GM18861 (cell line): ENCODE measurements around the gene AK1.
"Not testable (repeated sequence)": the region's sequence is repeated elsewhere in the genome, so short reads cannot be mapped to it uniquely, and the experiment has no call there.

Source experiments
- ATAC-seq: cut with Tn5 transposase; IDR thresholded peaks from one replicate; pipeline ENCODE4 v1.9.1; 2021; ENCODE audit not compliant: unreplicated experiment

Gene AK1

DNA sequence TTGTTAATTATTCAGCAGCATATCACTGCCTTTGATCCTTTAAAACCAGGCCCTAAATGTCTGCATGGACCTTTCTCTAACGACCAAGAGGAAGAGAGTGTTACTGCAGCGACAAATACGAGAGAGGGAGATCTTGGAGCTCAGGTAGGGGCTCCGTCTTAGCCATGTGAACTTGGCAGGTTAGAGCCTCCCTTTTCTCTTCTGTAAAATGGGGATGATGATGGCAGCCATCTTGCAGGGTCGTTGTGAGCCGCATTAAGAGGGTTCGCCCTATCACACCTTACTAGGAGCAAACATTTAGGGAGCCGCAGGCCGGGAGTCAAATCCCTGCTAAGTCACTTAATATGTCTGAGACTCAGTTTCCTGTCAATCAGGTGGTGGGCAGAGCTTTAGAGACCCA, 24.6 kb downstream of the AK1 start:
- no peak for ATAC-seq

DNA sequence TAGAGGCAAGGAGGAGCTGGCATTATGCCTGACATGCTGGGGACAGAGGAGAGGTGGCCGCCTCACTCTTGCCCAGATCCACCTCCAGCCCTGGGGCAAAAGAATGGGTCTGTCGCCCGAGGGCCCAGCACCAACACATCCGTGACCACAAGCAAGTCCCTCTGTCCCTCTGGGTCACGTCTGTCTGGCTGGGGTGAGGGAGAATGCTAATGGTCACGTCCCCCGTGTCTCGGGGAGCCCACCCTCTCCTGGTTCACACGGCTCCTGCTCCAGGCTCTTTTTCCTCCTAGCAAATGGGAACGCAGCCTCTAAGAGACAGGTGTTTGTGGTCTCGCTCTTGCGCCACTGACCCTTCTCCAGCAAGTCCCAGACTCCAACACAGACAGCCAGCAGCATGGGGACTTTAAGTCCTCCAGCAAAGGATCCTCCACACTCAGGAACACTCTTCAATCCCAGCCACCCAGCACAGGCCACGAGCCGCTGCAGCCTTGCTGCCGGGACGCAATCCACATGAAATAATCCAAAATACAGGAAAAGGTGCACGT, 27.1 kb downstream of the AK1 start:
- no peak for ATAC-seq

DNA sequence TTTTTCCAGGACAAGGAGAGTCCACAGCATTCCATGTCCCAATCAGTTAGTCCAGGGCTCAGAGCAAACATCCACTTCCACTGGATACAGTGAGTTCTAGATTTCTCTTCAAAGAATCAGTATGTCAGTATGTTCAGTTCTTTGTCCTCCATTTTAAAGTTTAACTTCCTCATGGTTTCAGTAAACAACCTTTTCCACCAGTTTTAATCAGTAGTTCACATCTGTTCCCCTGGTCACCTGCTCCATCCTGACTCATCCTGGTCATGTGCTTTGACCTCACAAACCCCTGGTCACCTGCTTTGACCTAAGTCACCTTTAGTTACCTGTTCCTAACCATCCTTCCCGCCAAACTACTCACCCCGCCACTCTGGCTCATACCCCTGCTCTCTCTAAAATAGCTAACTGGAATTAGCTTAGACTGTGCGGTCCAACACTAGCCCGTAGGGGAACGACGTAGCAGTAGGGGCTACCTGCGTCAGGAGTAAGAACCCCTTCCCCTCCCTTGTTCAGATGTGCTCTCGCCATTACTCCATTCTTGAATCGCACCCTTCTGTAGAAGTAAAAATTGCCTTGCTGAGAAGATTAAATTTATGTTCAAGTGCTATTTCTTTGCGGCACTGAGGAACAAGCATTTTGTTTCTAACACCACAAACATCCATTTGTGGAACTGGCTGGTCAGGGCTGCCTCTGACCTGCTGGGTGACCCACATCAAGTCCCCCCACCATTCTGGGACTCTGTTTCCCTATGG, 28.5 kb downstream of the AK1 start:
- ATAC-seq, result no peak

DNA sequence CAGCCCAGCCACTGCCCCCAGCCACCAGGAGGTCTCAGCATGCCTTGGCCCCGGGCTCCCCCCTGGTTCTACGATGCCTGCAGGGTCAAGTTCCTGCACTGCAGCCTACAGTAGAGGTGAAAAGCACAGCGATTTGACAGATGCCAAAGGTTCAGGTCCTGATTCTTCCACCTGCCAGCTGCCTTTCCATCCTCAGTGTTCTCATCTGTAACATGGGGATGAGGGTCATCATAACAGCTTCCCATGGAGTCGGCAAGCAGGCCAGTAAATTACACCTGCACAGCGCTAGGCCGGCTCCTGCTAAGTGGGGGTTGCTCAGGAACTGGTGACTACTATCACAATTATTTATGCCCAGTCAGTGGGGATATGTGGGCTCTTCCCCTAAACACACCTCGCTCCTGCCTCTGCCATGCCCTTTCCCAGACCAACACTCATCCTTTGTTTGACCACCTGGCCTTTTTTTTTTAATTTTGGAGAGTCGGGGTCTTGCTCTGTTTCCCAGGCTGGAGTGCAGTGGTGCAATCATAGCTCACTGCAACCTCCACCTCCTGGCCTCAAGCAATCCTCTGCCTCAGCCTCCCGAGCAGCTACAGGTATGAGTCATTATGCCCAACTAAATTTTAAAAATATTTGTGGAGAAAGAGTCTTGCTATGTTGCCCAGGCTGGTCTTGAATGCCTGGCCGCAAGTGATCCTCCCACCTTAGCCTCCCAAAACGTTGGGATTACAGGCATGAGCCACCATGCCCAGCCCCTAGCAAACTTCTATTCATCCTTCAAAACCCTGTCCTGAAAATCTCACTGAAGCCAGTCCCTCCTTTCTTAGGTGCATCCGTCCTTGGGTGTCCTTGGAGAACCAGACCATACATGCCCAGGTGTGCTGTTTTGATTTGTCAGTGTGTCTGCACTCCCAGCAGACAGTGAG, 29.4 kb downstream of the AK1 start:
- no peak for ATAC-seq

DNA sequence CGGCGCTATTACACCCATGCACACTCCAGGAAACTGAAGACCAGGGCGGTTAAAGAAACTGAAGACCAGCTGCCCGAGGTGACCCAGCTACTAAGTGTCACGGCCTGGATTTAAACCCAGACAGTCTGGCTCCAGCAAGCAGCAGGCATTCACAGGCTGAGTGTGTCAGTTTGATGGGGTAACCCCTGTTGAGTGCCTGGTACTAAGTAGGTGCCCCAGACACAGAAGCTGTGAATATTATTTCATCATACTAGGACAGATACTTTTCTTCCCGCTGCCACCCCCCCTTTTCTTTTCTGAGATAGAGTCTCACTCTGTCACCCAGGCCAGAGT, 30.3 kb downstream of the AK1 start:
- ATAC-seq, result no peak

DNA sequence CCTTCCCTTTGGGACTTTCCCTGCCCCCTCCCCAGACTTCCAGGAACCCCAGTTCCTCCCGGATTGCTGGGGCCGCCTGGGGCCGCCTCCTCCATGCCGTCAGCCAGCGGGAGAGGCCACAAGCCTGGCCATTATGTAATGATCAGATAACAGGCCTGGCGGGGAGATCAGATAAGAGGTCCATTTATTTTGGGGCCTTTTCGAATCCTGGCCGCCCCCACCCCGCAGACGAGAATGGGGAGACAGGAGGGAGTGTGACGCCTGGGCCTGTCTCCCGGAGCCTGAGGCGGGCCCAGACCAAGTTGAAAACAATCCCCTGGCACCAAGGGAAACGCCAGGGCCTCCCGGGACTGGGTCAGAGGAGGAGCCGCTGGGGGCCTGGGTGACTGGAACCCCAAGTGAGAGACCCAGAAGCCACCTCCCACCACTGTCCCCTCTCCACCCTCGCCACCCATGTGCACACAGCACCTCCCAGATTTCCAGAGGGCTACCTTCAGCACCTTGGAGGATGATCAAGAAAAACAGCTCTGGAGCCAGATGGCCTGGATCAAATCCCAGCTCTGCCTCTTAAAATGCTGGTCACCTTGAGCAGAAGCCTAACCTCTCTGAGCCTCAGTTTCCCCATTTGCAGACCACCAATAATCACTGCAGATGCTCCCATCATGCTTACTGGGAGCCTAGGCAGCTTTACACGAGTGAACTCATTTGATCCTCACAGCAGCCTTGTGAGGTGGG, 30.9 kb downstream of the AK1 start:
- ATAC-seq, result no peak

DNA sequence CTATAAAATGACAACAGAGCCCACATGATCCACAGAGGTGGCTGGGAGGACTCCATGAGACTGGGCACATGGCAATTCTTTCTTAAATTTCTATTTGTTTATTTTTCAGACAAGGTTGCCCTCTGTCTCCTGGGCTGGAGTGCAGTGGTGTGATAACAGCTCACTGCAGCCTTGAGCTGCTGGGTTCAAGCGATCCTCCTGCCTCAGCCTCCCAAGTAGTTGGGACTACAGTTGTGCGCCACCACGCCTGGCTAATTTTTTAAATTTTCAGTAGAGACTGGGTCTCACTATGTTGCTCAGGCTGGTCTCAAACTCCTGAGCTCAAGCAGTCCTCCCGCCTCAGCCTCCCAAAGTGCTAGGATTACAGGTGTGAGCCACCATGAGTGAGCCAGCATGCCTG, 31.9 kb downstream of the AK1 start:
- not testable (repeated sequence) for ATAC-seq

DNA sequence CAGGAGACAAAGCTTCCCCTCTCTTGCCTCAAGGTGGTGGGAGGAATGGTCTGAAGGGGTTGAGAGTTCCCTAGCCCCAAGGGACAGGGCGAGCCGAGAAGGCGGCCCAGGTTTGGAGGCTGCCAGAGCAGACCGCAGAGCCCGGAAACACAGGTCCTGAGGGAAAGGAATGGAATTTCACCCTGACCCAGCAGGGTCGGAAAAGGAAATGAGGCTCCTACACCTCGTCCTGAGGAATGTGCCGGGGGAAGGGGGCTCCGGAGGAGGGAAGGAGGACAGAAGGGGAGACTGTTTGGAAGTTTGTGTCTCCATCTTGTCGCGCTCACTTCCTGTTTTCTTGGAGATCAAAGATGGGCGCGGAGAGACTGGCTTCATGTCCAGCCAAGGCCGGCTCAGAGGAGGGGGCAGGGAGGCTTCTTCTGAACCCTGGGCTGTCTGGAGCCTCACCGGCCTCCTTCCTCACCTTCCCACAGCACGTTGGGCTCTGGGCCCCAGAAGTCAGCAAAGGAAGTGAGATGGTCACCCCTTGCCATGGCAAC, 32.6 kb downstream of the AK1 start:
- ATAC-seq, result no peak

DNA sequence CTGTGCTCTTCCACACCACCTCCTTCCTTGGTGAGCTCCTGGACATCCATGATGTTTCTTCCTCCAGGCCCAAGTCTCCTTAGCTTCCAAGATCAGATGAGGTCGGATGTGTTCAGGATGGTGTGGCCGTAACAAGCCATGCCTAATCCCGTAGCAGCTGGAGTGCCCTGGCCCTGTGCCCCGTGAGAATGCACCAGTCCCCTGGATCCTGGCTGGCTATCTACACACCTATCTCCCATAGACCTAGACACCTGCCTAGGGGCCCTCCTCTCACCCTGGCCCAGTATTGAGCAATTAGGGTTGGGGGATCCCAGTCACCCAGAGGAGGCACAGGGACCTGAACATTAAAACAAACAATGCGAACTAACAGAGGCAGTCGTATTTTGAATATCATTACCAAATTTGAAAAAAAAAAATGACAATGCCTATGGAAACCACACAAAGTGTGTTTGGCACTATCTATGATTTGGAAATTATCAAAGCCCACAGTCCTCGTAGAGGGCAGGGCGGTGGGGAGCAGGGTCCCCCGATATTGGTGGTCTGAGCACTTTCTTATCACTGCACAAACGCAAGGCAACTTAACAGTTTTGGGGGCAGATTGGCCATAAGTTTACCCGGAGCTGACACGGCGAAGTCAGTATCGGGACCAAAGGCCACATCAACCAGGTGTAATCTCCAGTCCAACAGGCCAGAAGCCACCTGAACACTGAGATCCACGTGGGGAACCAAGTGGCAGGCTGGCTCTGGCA, 36.2 kb downstream of the AK1 start:
- no peak for ATAC-seq

DNA sequence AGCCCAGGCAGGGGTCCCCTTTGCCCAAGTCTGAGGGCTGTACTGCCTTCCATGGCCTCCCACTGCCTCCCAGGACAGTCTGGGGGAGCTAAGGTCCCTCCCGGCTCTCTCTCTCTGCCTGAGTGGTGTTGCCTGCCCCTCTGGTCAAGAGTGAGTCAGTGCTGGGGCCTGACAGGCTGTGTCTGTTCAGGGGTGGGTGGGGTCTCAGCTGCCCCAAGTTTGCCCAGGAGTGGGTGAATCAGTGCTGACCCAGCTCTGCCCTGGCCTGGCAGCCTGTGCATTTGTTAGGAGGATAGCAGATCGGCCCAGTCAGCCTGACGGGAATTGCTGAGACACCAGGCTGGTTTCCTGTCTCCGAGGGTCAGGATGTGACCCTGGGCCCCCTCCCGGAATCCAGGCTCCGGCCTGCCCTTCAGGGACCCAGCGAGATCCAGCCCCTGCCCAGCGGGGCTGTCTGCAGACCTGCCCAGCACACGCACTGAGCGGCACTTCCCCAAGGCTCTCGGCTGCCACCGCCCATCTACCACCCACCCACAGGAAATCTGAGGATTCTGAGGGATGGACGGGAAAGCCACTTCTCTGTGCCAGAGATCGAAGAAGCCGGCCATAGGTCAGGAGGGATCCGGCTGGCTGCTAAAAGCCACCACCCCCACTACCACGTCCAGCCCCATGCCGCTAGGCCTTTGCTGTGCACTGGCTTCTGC, 38.9 kb downstream of the AK1 start:
- ATAC-seq, result no peak

DNA sequence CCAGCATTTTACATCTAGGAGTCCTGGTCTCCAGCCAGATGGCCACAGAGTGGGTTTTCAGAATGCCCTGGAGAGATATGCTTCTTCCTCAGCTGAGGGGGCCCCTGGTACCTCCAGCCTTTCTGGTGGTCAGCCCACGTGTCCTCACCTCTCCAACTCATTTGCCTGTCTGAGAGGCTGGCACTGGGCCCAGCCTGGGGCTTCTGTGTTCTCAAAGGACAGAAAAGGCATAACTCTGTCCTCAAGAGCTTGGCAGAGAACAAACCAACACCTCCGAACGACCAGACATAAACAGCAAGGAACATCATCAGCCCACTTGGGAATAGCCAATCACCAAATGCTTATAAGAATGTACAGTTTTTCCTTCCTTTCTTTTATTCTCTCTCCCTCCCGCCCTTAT, 40.1 kb downstream of the AK1 start:
- no peak for ATAC-seq

DNA sequence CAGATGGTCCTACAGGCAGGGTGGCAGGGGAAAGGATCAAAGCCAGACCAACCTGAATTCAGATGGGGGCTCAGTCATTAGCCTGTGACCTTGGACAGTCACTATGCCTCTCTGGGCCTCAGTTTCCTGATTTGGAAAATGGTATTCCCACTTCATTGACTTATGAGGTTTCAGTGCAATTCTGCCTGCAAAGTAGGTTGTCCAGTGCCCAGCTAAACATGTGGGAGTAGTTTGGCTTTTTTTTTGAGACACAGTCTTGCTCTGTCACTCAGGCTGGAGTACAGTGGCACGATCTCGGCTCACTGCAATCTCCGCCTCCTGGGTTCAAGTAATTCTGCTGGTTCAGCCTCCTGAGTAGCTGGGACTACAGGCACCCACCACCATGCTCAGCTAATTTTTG, 40.9 kb downstream of the AK1 start:
- ATAC-seq, result not testable (repeated sequence)

DNA sequence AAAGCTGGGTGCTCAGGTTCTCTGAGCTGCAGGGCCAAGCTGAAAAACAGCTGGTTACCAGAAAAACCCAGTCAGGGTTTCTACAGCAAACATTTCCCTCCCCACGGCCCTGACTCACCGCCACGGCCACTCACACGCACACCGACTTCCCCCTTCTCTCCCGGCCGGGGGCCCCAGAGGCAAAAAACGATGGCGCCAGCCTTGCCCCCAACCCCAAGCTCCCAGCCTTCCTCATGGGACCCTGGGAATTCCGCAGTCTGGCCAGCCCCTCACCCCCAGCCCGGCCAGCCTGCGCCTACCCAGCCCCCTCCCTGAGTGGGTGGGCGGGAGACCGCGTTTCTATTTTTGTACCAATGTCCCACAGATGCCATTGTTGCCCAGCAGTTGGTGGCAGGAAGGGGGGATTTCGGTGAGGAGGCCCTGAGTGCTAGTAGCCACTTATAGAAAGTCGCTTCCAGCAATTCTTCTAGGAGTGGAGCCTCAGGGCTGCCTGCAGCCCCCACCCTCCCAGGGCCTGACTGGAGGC, 41.4 kb downstream of the AK1 start:
- ATAC-seq, result no peak

DNA sequence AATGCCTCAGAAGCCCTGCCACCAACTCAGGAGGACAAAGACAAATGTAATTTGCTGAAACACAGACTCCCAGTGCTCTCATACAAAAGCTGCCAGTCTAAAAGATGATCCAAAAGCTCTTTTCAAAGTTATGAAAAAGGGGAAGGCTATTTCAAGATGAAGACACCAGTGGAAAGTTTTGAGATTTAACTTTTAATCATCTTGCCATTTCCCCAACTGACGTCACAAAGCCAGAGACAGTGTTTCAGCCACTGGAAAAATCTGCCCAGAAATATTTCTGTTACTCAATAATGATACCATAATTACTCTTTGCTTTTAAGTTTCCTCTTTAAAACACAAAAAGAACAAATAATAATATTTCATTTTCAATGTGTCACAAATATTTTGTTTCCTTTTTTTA, 43.9 kb downstream of the AK1 start:
- no peak for ATAC-seq

DNA sequence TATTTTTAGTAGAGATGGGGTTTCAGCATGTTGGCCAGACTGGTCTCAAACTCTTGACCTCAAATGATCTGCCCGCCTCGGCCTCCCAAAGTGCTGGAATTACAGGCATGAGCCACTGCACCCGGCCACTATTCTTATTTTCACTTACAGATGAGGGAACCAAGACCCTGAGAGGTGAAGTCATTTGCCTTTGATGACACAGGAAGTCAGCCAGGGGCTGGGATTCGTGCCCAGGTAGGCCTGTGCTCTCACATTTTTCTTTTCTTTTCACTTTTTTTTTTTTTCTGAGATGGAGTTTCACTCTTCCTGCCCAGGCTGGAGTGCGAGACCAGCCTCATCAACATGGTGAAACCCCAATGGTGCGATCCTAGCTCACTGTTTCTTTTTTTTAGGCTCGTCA, 45.2 kb downstream of the AK1 start:
- no peak for ATAC-seq

DNA sequence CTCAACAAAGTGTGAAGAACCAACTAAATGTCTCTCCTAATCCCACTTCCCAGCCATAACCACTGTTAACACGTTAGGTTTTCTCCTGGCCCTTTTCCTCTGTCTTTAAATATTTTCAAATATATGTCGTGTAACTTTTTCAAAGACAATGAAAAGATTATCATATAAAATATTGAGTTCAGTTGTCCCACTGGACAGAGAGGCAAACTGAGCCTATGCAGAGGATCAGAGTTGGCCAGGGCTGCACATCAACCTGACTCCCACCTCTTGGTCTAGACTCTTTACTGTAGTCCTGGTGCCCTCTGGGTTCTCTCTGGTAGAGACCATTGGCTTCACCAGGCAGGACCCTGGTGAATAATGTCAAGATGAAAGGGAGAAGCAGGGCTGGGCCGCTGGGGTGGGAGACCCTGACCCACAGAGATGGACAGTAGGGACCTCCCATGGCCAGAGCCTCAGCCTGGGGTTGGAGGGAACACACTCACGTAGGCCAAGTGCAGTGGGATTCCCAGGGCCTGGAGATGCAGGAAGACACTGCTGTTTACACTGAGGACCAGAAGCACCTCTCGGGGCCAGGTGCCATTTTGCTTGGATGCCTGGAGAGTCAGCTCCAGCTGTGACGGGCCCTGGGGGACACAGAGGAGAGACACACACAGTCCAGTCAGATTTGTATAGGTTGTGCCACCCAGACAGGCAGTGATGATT, 48.1 kb downstream of the AK1 start:
- no peak for ATAC-seq

DNA sequence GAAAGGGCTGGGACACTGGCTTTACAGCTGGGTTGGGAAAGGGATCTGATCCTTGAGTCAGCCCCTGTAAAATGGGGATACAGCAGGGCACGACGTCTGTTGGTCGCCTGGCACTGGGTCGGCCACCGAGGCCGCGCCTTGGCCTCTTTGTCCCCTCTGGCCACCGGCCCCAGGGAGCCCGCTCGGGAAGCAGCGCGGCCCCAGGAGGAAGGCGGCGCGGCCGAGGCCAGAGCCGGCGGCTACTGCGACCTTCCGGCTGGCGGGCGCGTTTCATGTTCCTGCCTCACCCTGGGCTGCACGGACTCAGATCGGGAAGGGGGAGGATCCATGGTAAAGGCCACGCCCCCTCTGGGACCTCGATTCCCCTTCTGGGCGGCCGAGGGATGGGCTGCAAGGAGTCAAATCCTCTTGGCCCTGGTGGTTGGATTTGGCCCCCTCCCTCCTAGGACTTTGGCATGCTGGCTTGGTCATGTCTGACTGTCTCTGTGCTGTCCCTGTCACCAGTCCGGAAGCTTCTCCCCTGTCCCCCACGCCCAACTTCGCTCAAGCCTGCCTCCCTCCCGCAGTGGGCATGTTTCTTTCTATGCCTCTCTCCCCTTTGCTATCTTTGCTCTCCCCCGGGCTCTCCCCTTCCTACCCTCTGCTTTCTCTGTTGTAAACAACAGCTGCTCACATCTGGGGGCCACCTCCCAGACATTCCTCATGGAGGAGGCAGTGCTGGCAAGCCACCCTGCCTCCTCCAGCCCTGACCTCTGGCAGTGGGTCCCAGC, 49.0 kb downstream of the AK1 start:
- ATAC-seq, result no peak

DNA sequence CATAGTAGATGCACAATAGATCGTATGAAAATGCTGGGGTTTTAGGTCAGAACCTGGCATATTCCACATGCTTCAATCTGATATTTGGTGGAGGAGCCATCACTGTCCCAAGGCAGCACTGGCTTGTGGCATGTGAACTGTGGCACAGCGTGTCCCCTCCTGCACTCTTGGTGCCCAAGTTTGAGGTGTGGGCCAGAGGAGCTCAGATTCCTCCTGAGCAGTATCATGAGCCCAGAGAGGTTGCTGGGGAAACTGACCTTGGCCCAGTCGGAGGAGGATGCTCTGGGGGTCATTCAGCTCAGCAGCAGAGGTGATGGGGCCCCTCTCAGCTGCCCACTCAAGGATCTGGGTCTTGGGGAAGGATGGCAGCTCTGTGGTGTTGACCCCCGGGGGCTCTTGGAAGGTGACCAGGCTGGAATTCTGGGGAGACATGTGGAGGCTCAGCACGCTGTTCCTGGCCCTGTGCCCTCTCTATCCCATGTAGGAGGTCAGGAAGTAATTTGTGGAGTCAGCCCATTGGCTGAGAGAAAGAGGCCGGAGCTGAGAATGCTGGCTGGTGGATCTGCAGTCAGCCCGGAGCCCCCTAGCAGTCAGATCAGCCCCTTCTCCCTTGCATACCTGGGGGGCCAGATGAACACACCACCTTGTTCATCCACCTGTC, 51.1 kb downstream of the AK1 start:
- no peak for ATAC-seq
